ENCODE data around the gene MESD. TPM values are rescaled to one million over a fixed set of nuclear protein-coding genes. Genes with fewer than 3 reads are reported as not detected.

Gene MESD
- total RNA-seq, 1 experiment from 2014 or later: 21.2 TPM

- Histone ChIP-seq H3K79me2 (ENCODE audit: low read length) (no peaks in the 10 kb centered on the region), H3K4me1 (ENCODE audit: insufficient read depth, low read length) (peaks cover 7% of the 10 kb centered on the region; the same call in 1 of the 2 replicates), H3K9me3 (ENCODE audit: low read length) (no peaks in the 10 kb centered on the region), H3K9ac (ENCODE audit: low read length) (no peak overlapping the region), H3F3A (ENCODE audit: low read length, unreplicated experiment) (no peaks in the 10 kb centered on the region), H4K20me1 (ENCODE audit: low read length) (no peaks in the 10 kb centered on the region), H3K4me3 (ENCODE audit: low read length) (no peak overlapping the region), H3K4me2 (ENCODE audit: low read length) (no peak overlapping the region), H2AFZ (ENCODE audit: low read length) (no peak overlapping the region), H3K9me2 (replicated peaks; ENCODE audit: low read length) (no peaks in the 10 kb centered on the region), H3K27ac (ENCODE audit: low read length) (no peak overlapping the region), H3K36me3 (ENCODE audit: low read depth, low read length) (no peaks in the 10 kb centered on the region), H3K27me3 (ENCODE audit: low read length) (no peaks in the 10 kb centered on the region)
- BruUV-seq (replicated peaks): no TSS peak
- CTCF ChIA-PET: no interaction called here
- DNase-seq: no peak
- no peak for ATAC-seq
- POLR2A ChIA-PET (ENCODE audit: unreplicated experiment): no interaction called here
- no peak for TF ChIP-seq EZH2 (IDR thresholded peaks at IDR 0.05; ENCODE audit: low read length, unreplicated experiment)
- TF ChIP-seq EZH2phosphoT487 (IDR thresholded peaks at IDR 0.05; ENCODE audit: borderline replicate concordance, low read length): no peak
- TF ChIP-seq, protein P1, sequence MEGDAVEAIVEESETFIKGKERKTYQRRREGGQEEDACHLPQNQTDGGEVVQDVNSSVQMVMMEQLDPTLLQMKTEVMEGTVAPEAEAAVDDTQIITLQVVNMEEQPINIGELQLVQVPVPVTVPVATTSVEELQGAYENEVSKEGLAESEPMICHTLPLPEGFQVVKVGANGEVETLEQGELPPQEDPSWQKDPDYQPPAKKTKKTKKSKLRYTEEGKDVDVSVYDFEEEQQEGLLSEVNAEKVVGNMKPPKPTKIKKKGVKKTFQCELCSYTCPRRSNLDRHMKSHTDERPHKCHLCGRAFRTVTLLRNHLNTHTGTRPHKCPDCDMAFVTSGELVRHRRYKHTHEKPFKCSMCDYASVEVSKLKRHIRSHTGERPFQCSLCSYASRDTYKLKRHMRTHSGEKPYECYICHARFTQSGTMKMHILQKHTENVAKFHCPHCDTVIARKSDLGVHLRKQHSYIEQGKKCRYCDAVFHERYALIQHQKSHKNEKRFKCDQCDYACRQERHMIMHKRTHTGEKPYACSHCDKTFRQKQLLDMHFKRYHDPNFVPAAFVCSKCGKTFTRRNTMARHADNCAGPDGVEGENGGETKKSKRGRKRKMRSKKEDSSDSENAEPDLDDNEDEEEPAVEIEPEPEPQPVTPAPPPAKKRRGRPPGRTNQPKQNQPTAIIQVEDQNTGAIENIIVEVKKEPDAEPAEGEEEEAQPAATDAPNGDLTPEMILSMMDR (conservative IDR thresholded peaks at IDR 0.05; ENCODE audit: low read depth, low read length): no peak
- intact Hi-C loops (cut with micrococcal nuclease): no loop called here
Observed at GRCh38 chr15:80926126-80926525, 63.5 kb downstream of the MESD start.

DNA sequence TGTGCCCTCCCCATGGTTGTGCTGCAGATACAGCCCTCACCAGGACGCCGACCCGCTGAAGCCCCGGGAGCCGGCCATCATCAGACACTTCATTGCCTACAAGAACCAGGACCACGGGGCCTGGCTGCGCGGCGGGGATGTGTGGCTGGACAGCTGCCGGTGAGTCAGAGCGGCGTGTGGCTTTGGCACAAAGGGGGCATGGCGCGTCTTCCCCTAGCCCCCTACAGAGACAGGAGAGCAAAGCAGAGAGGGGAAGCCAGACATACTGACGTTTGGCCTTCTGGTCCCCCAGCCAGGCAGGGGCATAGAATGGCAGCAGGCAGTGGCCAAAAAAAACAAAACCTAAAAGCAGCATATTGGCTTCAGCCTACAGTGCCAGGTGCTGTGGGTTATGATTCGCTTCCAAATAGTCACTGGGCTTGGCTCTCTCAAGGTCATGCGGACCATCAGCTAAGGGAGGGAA, 64.0 kb downstream of the MESD start:
- H2AFZ ChIP-seq (ENCODE audit: low read length): no peak overlapping the region
- no peak overlapping the region for H3K4me3 ChIP-seq (ENCODE audit: low read length)
- ChIA-PET CTCF (interaction anchor here (0.7 kb wide), 1 partner anchor 1545 kb away, joined by 3 read pairs; no protein-coding TSS in a partner anchor), POLR2A (ENCODE audit: unreplicated experiment) (no interaction called here)
- H3K9me3 ChIP-seq (ENCODE audit: low read length): no peaks in the 10 kb centered on the region
- H3K27ac ChIP-seq (ENCODE audit: low read length): no peak overlapping the region
- DNase-seq: no peak
- ATAC-seq: no peak
- H3F3A ChIP-seq (ENCODE audit: low read length, unreplicated experiment): no peaks in the 10 kb centered on the region
- H3K79me2 ChIP-seq (ENCODE audit: low read length): no peaks in the 10 kb centered on the region
- no peaks in the 10 kb centered on the region for H3K9me2 ChIP-seq (replicated peaks; ENCODE audit: low read length)
- TF ChIP-seq, protein P1 (conservative IDR thresholded peaks at IDR 0.05; ENCODE audit: low read depth, low read length): no peak
- no peaks in the 10 kb centered on the region for H3K27me3 ChIP-seq (ENCODE audit: low read length)
- no peak overlapping the region for H3K4me2 ChIP-seq (ENCODE audit: low read length)
- no peak overlapping the region for H3K9ac ChIP-seq (ENCODE audit: low read length)
- intact Hi-C loops (cut with micrococcal nuclease): no loop called here
- H3K36me3 ChIP-seq (ENCODE audit: low read depth, low read length): no peaks in the 10 kb centered on the region
- H4K20me1 ChIP-seq (ENCODE audit: low read length): no peaks in the 10 kb centered on the region
- BruUV-seq (replicated peaks): no TSS peak
- H3K4me1 ChIP-seq (ENCODE audit: insufficient read depth, low read length): peaks cover 5% of the 10 kb centered on the region; the same call in 1 of the 2 replicates

- no peak overlapping the region for H3K4me2 ChIP-seq (ENCODE audit: low read length)
- H3K4me3 ChIP-seq (ENCODE audit: low read length): no peak overlapping the region
- no peaks in the 10 kb centered on the region for H3K79me2 ChIP-seq (ENCODE audit: low read length)
- BruUV-seq (replicated peaks): no TSS peak
- no peak overlapping the region for H3K27ac ChIP-seq (ENCODE audit: low read length)
- H2AFZ ChIP-seq (ENCODE audit: low read length): no peak overlapping the region
- ATAC-seq: no peak
- no peaks in the 10 kb centered on the region for H4K20me1 ChIP-seq (ENCODE audit: low read length)
- no peaks in the 10 kb centered on the region for H3F3A ChIP-seq (ENCODE audit: low read length, unreplicated experiment)
- no peak overlapping the region for H3K9ac ChIP-seq (ENCODE audit: low read length)
- CTCF ChIA-PET: no interaction called here
- DNase-seq: no peak
- POLR2A ChIA-PET (ENCODE audit: unreplicated experiment): no interaction called here
- no peak for TF ChIP-seq EZH2 (IDR thresholded peaks at IDR 0.05; ENCODE audit: low read length, unreplicated experiment)
- TF ChIP-seq EZH2phosphoT487 (IDR thresholded peaks at IDR 0.05; ENCODE audit: borderline replicate concordance, low read length): no peak
- TF ChIP-seq, protein P1 (conservative IDR thresholded peaks at IDR 0.05; ENCODE audit: low read depth, low read length): no peak
- intact Hi-C loops (cut with micrococcal nuclease): no loop called here
- no peaks in the 10 kb centered on the region for H3K9me3 ChIP-seq (ENCODE audit: low read length)
- no peaks in the 10 kb centered on the region for H3K9me2 ChIP-seq (replicated peaks; ENCODE audit: low read length)
- peaks cover 5% of the 10 kb centered on the region; the same call in 1 of the 2 replicates for H3K4me1 ChIP-seq (ENCODE audit: insufficient read depth, low read length)
- H3K36me3 ChIP-seq (ENCODE audit: low read depth, low read length): no peaks in the 10 kb centered on the region
- H3K27me3 ChIP-seq (ENCODE audit: low read length): no peaks in the 10 kb centered on the region
Observed at GRCh38 chr15:80924278-80924677, 65.3 kb downstream of the MESD start.

All from PC-3 (cell line).